ENCODE results near the gene PCYT1A.
A peak's percentile ranks its signal among the peaks of the same experiment; 100 is the strongest.

PCYT1A gene

GRCh38 chr3:196288141-196288460 is 575 bp upstream of the PCYT1A start:
- peak overlapping the region; percentile 92 for H3K27ac ChIP-seq (ENCODE audit: low read length)
- H3K4me3 ChIP-seq (ENCODE audit: low read depth in 1 of 2, low read length in 2 of 2) = peak overlapping the region; percentile 66 to 76
- DNase-seq (no peak), ATAC-seq (ENCODE audit: insufficient read depth, low read depth) (no peak; the same call in 2 of the 3 replicates)
- H2AFZ ChIP-seq (ENCODE audit: low read depth, low read length) = peak overlapping the region; percentile 95
- no peaks in the 10 kb centered on the region; the same call in 1 of the 2 replicates for H3K36me3 ChIP-seq (ENCODE audit: insufficient read depth, low read length)
- H3K9ac ChIP-seq (ENCODE audit: low read depth, low read length) = peak overlapping the region; percentile 88
- H3K9me3 ChIP-seq (ENCODE audit: insufficient read depth, low read length, severe bottlenecking) = no peaks in the 10 kb centered on the region
- H4K20me1 ChIP-seq (ENCODE audit: insufficient read depth, low read length) = no peaks in the 10 kb centered on the region
- H3K4me1 ChIP-seq (ENCODE audit: insufficient read depth, low read length) = peaks cover 31% of the 10 kb centered on the region
- H3K4me2 ChIP-seq (ENCODE audit: insufficient read depth, low read length) = peak overlapping the region; percentile 88
- no peak for TF ChIP-seq CTCF (IDR thresholded peaks at IDR 0.05; ENCODE audit: borderline replicate concordance, extremely low read depth, low read length, poor library complexity, severe bottlenecking)
- no peak for TF ChIP-seq EZH2 (IDR thresholded peaks at IDR 0.05; ENCODE audit: borderline replicate concordance, low read depth, low read length, severe bottlenecking)
- no peaks in the 10 kb centered on the region for H3K27me3 ChIP-seq (ENCODE audit: insufficient read depth, low read length, poor library complexity)
- peaks cover 45% of the 10 kb centered on the region for H3K79me2 ChIP-seq (ENCODE audit: insufficient read depth, low read length)

DNA sequence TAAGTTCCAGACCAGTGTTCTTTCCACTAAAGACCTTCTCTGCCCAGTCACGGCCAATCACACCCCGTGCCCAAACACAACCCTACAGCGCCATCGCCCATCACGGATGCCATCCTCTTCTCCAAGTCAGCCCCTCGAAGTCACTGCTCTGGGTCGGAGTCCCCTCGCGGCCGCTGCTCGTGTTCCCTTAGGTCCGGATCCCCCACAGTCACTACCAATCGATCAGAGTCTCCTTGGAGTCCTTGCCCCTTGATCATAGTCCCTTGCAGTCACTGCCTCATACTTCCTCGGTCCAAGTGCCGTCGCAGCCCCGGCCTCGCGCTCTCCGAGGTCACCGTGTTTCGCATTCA is 461 bp downstream of the PCYT1A start:
- Histone ChIP-seq H3K4me3 (ENCODE audit: low read depth in 1 of 2, low read length in 2 of 2) (peak overlapping the region; percentile 66 to 76), H3K4me2 (ENCODE audit: insufficient read depth, low read length) (peak overlapping the region; percentile 88), H3K79me2 (ENCODE audit: insufficient read depth, low read length) (peaks cover 49% of the 10 kb centered on the region), H3K27ac (ENCODE audit: low read length) (peak overlapping the region; percentile 92), H4K20me1 (ENCODE audit: insufficient read depth, low read length) (no peaks in the 10 kb centered on the region), H3K36me3 (ENCODE audit: insufficient read depth, low read length) (no peaks in the 10 kb centered on the region; the same call in 1 of the 2 replicates), H3K9ac (ENCODE audit: low read depth, low read length) (peak overlapping the region; percentile 88), H3K4me1 (ENCODE audit: insufficient read depth, low read length) (peaks cover 31% of the 10 kb centered on the region), H2AFZ (ENCODE audit: low read depth, low read length) (peak overlapping the region; percentile 95), H3K27me3 (ENCODE audit: insufficient read depth, low read length, poor library complexity) (no peaks in the 10 kb centered on the region), H3K9me3 (ENCODE audit: insufficient read depth, low read length, severe bottlenecking) (no peaks in the 10 kb centered on the region)
- ATAC-seq (ENCODE audit: insufficient read depth, low read depth) (peak; percentile 30), DNase-seq (peak; percentile 30)
- TF ChIP-seq CTCF (IDR thresholded peaks at IDR 0.05; ENCODE audit: borderline replicate concordance, extremely low read depth, low read length, poor library complexity, severe bottlenecking) (no peak), EZH2 (IDR thresholded peaks at IDR 0.05; ENCODE audit: borderline replicate concordance, low read depth, low read length, severe bottlenecking) (no peak)

DNA sequence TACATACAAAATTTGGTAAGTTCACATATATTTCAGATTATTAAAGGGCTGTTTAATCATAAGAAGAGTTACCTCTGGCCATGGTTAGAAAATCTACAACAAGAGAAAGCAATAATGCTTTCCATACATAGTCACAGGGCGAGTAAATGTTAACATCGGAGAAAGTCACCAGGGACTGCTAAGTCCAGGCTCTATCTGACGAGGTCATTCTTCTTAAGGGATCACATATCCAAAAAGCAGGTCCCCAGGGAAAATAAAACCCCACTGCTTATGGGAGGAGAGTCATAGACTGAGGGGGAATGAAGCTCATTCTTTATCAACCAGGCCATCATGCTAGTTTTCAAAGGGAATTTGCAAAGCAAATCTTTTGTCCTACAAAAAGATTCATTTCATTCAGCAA is 3.1 kb downstream of the PCYT1A start:
- Histone ChIP-seq H3K27me3 (ENCODE audit: insufficient read depth, low read length, poor library complexity) (no peaks in the 10 kb centered on the region), H3K4me2 (ENCODE audit: insufficient read depth, low read length) (peak overlapping the region; percentile 8; the same call in 1 of the 2 replicates), H3K27ac (ENCODE audit: low read length) (no peak overlapping the region), H3K36me3 (ENCODE audit: insufficient read depth, low read length) (no peaks in the 10 kb centered on the region; the same call in 1 of the 2 replicates), H3K9me3 (ENCODE audit: insufficient read depth, low read length, severe bottlenecking) (no peaks in the 10 kb centered on the region), H4K20me1 (ENCODE audit: insufficient read depth, low read length) (0 out of 2 replicates have a peak, but pooled peaks cover 3% of the 10 kb centered on the region), H3K79me2 (ENCODE audit: insufficient read depth, low read length) (peaks cover 63% of the 10 kb centered on the region), H2AFZ (ENCODE audit: low read depth, low read length) (no peak overlapping the region), H3K9ac (ENCODE audit: low read depth, low read length) (no peak overlapping the region), H3K4me3 (ENCODE audit: low read depth in 1 of 2, low read length in 2 of 2) (no peak overlapping the region; a peak in 1 of 4 replicates), H3K4me1 (ENCODE audit: insufficient read depth, low read length) (peaks cover 31% of the 10 kb centered on the region)
- DNase-seq (no peak), ATAC-seq (ENCODE audit: insufficient read depth, low read depth) (no peak)
- TF ChIP-seq CTCF (IDR thresholded peaks at IDR 0.05; ENCODE audit: borderline replicate concordance, extremely low read depth, low read length, poor library complexity, severe bottlenecking) (no peak), EZH2 (IDR thresholded peaks at IDR 0.05; ENCODE audit: borderline replicate concordance, low read depth, low read length, severe bottlenecking) (no peak)

DNA sequence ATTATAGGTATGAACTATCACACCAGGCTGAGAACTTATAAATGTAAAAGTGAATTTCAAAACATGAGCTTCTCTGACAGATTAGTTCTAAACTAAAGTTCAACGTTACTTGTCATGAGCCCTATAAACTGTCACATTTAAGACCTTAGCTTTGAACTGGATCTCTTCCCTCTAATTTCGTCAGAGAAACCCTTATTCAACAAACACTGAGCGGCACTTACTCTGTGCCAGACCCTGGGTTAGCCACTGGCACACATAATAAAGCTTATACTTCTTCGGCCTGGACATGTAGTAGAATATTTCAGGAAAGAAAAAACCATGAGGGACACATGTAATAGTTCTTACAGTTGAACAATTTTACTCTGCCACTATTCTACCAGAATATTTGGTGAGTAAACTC is 5.6 kb downstream of the PCYT1A start:
- Histone ChIP-seq H3K9ac (ENCODE audit: low read depth, low read length) (no peak overlapping the region), H3K27ac (ENCODE audit: low read length) (no peak overlapping the region), H3K4me1 (ENCODE audit: insufficient read depth, low read length) (peaks cover 21% of the 10 kb centered on the region), H3K4me2 (ENCODE audit: insufficient read depth, low read length) (no peak overlapping the region), H2AFZ (ENCODE audit: low read depth, low read length) (no peak overlapping the region), H3K79me2 (ENCODE audit: insufficient read depth, low read length) (peaks cover 61% of the 10 kb centered on the region), H3K4me3 (ENCODE audit: low read depth in 1 of 2, low read length in 2 of 2) (no peak overlapping the region), H3K9me3 (ENCODE audit: insufficient read depth, low read length, severe bottlenecking) (no peaks in the 10 kb centered on the region), H3K27me3 (ENCODE audit: insufficient read depth, low read length, poor library complexity) (no peaks in the 10 kb centered on the region), H3K36me3 (ENCODE audit: insufficient read depth, low read length) (no peaks in the 10 kb centered on the region), H4K20me1 (ENCODE audit: insufficient read depth, low read length) (0 out of 2 replicates have a peak, but pooled peaks cover 6% of the 10 kb centered on the region)
- ATAC-seq (ENCODE audit: insufficient read depth, low read depth) (no peak), DNase-seq (no peak)
- TF ChIP-seq CTCF (IDR thresholded peaks at IDR 0.05; ENCODE audit: borderline replicate concordance, extremely low read depth, low read length, poor library complexity, severe bottlenecking) (no peak), EZH2 (IDR thresholded peaks at IDR 0.05; ENCODE audit: borderline replicate concordance, low read depth, low read length, severe bottlenecking) (no peak)

Measured in DND-41 (cell line).